Measurements from ENCODE around the gene TMEFF2. TPM values are rescaled to one million over a fixed set of nuclear protein-coding genes. Genes with fewer than 3 reads are reported as not detected.
A peak's percentile ranks its signal among the peaks of the same experiment; 100 is the strongest.

Gene TMEFF2
- total RNA-seq, 1 donor from 2014 or later, result 6.3 TPM

DNA sequence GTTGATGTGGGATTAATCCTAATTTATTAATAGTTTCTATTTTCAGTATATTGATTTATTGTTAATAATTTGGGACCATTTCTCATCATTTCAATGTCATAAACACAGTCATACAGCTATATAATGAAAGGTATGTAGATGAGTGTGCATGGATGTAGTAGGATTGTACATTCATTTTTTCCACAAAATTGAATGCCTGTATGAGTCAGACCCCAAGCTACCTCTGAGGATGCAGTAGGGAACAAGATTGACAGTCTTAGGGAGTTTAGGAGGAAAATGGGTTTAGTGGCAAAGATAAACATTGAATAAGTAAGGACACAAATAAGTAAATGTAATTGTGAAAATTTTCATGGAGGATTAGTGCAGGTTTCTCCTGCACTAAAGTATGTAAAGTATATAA is 14.1 kb upstream of the TMEFF2 start:
- Histone ChIP-seq H3K9ac (ENCODE audit: low read depth in 1 of 3, low read length in 3 of 3) (no peak overlapping the region), H3K27me3 (ENCODE audit: control insufficient read depth in 3 of 3, insufficient read depth in 3 of 3, low read length in 3 of 3) (peaks cover 0 to 3% (median 0%) of the 10 kb centered on the region in 3 donors), H3K4me3 (ENCODE audit: low read length in 3 of 3) (no peak overlapping the region), H3K36me3 (ENCODE audit: control insufficient read depth in 3 of 3, insufficient read depth in 3 of 3, low read length in 3 of 3) (no peaks in the 10 kb centered on the region), H3K9me3 (ENCODE audit: control insufficient read depth in 3 of 3, low read length in 3 of 3) (no peaks in the 10 kb centered on the region), H3K27ac (ENCODE audit: low read depth, low read length) (no peak overlapping the region), H3K4me1 (ENCODE audit: control insufficient read depth in 3 of 3, insufficient read depth in 3 of 3, low read length in 3 of 3) (no peaks in the 10 kb centered on the region)

DNA sequence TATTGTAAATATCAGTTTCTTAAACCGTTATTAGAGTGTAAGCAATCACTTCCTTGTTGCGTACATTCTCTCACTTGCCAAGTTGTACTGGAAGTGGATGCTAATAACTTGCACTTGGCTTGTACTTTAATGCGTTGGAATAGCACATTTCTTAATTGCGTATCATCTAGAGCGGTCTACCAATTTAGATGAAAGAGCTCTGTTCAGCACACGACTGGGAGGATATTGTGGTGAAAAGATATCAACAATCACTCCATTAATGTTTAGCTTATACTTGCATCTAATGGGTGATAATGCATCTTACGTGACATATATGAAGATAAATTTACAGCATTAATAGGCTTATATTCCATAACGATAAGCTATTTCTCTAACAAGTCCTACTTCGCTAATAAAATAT is 11.7 kb upstream of the TMEFF2 start:
- Histone ChIP-seq H3K36me3 (ENCODE audit: control insufficient read depth in 3 of 3, insufficient read depth in 3 of 3, low read length in 3 of 3) (no peaks in the 10 kb centered on the region), H3K9ac (ENCODE audit: low read depth in 1 of 3, low read length in 3 of 3) (no peak overlapping the region), H3K4me1 (ENCODE audit: control insufficient read depth in 3 of 3, insufficient read depth in 3 of 3, low read length in 3 of 3) (no peaks in the 10 kb centered on the region), H3K4me3 (ENCODE audit: low read length in 3 of 3) (no peak overlapping the region), H3K27me3 (ENCODE audit: control insufficient read depth in 3 of 3, insufficient read depth in 3 of 3, low read length in 3 of 3) (peaks cover 0 to 3% (median 0%) of the 10 kb centered on the region in 3 donors), H3K27ac (ENCODE audit: low read depth, low read length) (no peak overlapping the region), H3K9me3 (ENCODE audit: control insufficient read depth in 3 of 3, low read length in 3 of 3) (no peaks in the 10 kb centered on the region)

DNA sequence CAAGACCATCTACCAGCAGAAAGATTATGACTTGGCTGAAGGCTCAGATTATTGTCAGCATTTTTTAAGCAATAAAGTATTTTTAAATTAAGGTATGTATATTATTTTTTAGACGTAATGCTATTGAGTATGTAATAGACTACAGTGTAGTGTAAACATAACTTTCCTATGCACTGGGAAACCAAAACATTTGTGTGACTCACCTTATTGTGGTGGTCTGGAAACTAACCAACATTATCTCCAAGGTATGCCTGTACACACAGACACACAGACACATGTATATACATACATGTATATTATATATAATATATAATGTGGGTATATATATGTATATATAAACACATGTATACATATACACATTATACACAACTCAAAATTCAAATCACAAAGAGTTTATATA is 9.1 kb upstream of the TMEFF2 start:
- no peak overlapping the region for H3K9ac ChIP-seq (ENCODE audit: low read depth in 1 of 3, low read length in 3 of 3)
- H3K36me3 ChIP-seq (ENCODE audit: control insufficient read depth in 3 of 3, insufficient read depth in 3 of 3, low read length in 3 of 3), result no peaks in the 10 kb centered on the region
- H3K9me3 ChIP-seq (ENCODE audit: control insufficient read depth in 3 of 3, low read length in 3 of 3), result no peaks in the 10 kb centered on the region
- H3K4me3 ChIP-seq (ENCODE audit: low read length in 3 of 3), result no peak overlapping the region
- H3K27ac ChIP-seq (ENCODE audit: low read depth, low read length), result no peak overlapping the region
- H3K27me3 ChIP-seq (ENCODE audit: control insufficient read depth in 3 of 3, insufficient read depth in 3 of 3, low read length in 3 of 3), result peaks cover 0 to 6% (median 3%) of the 10 kb centered on the region in 3 donors
- H3K4me1 ChIP-seq (ENCODE audit: control insufficient read depth in 3 of 3, insufficient read depth in 3 of 3, low read length in 3 of 3), result no peaks in the 10 kb centered on the region

DNA sequence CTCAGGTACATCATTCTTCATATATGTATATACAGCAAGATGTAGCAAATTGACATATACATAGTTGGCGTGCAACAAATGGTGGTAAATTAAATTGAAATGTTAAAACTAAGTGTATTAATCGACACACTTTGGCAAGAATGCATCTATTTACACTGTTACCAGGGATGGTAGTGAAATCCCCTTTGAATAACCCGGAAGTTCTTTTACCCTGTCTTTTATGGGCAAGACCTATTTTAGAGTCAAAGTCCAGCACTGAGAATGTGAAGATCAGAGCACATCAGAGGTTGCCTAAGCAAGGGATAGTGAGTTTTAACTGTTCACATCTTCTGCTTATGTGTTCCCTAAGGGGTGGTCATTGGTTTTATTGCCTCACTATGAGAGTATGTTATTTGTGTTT is 7.6 kb upstream of the TMEFF2 start:
- Histone ChIP-seq H3K4me1 (ENCODE audit: control insufficient read depth in 3 of 3, insufficient read depth in 3 of 3, low read length in 3 of 3) (no peaks in the 10 kb centered on the region), H3K4me3 (ENCODE audit: low read length in 3 of 3) (no peak overlapping the region), H3K9ac (ENCODE audit: low read depth in 1 of 3, low read length in 3 of 3) (no peak overlapping the region), H3K27me3 (ENCODE audit: control insufficient read depth in 3 of 3, insufficient read depth in 3 of 3, low read length in 3 of 3) (peaks cover 6 to 14% (median 6%) of the 10 kb centered on the region in 3 donors), H3K27ac (ENCODE audit: low read depth, low read length) (no peak overlapping the region), H3K9me3 (ENCODE audit: control insufficient read depth in 3 of 3, low read length in 3 of 3) (no peaks in the 10 kb centered on the region), H3K36me3 (ENCODE audit: control insufficient read depth in 3 of 3, insufficient read depth in 3 of 3, low read length in 3 of 3) (no peaks in the 10 kb centered on the region)

DNA sequence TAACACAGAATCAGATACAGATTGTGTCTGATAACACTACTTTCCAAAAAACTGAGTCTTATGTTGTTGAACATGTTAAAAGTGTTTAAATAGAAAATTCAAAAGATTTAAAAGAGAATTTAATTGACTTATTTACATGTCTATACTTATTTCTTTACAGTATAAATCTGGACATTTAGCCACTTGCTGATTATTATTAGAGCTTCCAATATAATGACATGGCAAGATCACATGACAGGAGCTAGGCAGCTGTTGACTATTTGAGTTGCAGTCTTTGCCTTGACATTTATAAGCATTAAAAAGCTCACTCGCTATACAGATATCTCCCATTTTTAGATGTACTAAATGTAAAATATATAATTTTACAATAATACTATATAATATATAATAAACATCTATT is 6.4 kb upstream of the TMEFF2 start:
- no peak overlapping the region for H3K4me3 ChIP-seq (ENCODE audit: low read length in 3 of 3)

DNA sequence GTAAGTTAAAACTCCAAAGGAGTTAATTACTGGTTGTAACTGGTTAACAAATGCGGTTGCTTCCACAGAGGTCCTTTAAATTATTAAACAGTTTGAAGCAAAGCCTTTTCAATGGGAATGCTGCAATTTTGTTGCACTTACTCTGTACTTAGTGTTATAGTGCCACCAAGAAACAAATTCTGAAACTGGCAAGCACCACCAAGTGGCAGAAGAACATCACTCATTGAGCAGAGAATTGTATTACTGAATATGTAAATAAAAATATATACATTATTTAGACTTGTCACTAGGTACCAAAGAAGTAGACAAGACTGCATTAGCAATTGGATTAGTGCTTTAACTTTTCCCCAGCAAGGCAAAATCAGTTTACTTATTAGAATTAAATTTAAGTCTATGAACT is 2.6 kb upstream of the TMEFF2 start:
- peaks cover 51 to 63% (median 53%) of the 10 kb centered on the region in 3 donors for H3K27me3 ChIP-seq (ENCODE audit: control insufficient read depth in 3 of 3, insufficient read depth in 3 of 3, low read length in 3 of 3)
- H3K4me1 ChIP-seq (ENCODE audit: control insufficient read depth in 3 of 3, insufficient read depth in 3 of 3, low read length in 3 of 3), result peaks cover 20 to 32% (median 29%) of the 10 kb centered on the region in 3 donors
- H3K9ac ChIP-seq (ENCODE audit: low read depth in 1 of 3, low read length in 3 of 3), result no peak overlapping the region
- H3K9me3 ChIP-seq (ENCODE audit: control insufficient read depth in 3 of 3, low read length in 3 of 3), result no peaks in the 10 kb centered on the region
- no peak overlapping the region for H3K4me3 ChIP-seq (ENCODE audit: low read length in 3 of 3)
- no peaks in the 10 kb centered on the region for H3K36me3 ChIP-seq (ENCODE audit: control insufficient read depth in 3 of 3, insufficient read depth in 3 of 3, low read length in 3 of 3)
- no peak overlapping the region for H3K27ac ChIP-seq (ENCODE audit: low read depth, low read length)

More for the DNA sequence above, 6.4 kb upstream of the TMEFF2 start:
- no peak overlapping the region for H3K27ac ChIP-seq (ENCODE audit: low read depth, low read length)
- no peaks in the 10 kb centered on the region for H3K9me3 ChIP-seq (ENCODE audit: control insufficient read depth in 3 of 3, low read length in 3 of 3)
- H3K36me3 ChIP-seq (ENCODE audit: control insufficient read depth in 3 of 3, insufficient read depth in 3 of 3, low read length in 3 of 3), result no peaks in the 10 kb centered on the region
- H3K4me1 ChIP-seq (ENCODE audit: control insufficient read depth in 3 of 3, insufficient read depth in 3 of 3, low read length in 3 of 3), result peaks cover 6 to 7% (median 6%) of the 10 kb centered on the region in 3 donors
- H3K27me3 ChIP-seq (ENCODE audit: control insufficient read depth in 3 of 3, insufficient read depth in 3 of 3, low read length in 3 of 3), result peaks cover 16 to 27% (median 19%) of the 10 kb centered on the region in 3 donors
- no peak overlapping the region for H3K9ac ChIP-seq (ENCODE audit: low read depth in 1 of 3, low read length in 3 of 3)

DNA sequence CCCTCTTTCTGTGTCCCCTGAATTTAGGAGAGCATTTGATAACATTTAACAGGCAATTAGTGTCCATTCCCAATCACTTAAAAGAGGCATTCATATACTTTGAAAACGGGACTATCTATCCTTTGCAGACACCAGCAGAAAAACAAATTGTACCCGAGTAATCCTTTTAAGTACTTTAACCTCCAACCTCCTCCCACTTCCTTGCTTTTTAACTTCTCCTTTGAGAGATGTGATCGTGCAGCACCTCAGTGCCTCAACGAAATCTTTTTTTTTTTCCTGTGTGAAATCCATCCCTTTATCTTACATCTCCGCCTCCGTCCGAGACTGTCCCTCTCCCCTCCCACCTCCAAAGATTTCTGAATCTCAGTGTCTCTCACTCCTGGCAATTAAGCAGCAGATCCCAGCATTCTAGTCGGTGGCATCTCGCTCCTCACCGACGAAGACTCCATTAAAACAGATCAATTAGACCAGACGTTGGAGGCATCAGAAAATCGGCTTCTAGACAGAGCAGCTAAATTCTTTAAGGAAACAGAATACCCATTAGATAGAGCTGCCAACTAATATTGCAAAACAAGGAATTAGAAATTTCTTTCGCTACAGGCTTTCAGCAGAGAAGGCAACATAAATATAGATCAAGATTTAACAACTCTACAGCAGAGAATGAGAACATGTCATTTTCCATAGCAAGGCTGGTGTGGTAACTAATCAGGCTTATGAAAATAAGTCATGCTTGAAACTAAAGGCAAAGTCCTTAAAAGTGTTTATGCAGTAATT is 1.9 kb upstream of the TMEFF2 start:
- no peaks in the 10 kb centered on the region for H3K36me3 ChIP-seq (ENCODE audit: control insufficient read depth in 3 of 3, insufficient read depth in 3 of 3, low read length in 3 of 3)
- H3K4me1 ChIP-seq (ENCODE audit: control insufficient read depth in 3 of 3, insufficient read depth in 3 of 3, low read length in 3 of 3), result peaks cover 20 to 32% (median 29%) of the 10 kb centered on the region in 3 donors
- no peak overlapping the region for H3K9ac ChIP-seq (ENCODE audit: low read depth in 1 of 3, low read length in 3 of 3)
- no peak overlapping the region for H3K27ac ChIP-seq (ENCODE audit: low read depth, low read length)
- H3K4me3 ChIP-seq (ENCODE audit: low read length in 3 of 3), result peak overlapping the region in 1 of 3 donors; percentile 77
- no peaks in the 10 kb centered on the region for H3K9me3 ChIP-seq (ENCODE audit: control insufficient read depth in 3 of 3, low read length in 3 of 3)
- H3K27me3 ChIP-seq (ENCODE audit: control insufficient read depth in 3 of 3, insufficient read depth in 3 of 3, low read length in 3 of 3), result peaks cover 51 to 65% (median 55%) of the 10 kb centered on the region in 3 donors

DNA sequence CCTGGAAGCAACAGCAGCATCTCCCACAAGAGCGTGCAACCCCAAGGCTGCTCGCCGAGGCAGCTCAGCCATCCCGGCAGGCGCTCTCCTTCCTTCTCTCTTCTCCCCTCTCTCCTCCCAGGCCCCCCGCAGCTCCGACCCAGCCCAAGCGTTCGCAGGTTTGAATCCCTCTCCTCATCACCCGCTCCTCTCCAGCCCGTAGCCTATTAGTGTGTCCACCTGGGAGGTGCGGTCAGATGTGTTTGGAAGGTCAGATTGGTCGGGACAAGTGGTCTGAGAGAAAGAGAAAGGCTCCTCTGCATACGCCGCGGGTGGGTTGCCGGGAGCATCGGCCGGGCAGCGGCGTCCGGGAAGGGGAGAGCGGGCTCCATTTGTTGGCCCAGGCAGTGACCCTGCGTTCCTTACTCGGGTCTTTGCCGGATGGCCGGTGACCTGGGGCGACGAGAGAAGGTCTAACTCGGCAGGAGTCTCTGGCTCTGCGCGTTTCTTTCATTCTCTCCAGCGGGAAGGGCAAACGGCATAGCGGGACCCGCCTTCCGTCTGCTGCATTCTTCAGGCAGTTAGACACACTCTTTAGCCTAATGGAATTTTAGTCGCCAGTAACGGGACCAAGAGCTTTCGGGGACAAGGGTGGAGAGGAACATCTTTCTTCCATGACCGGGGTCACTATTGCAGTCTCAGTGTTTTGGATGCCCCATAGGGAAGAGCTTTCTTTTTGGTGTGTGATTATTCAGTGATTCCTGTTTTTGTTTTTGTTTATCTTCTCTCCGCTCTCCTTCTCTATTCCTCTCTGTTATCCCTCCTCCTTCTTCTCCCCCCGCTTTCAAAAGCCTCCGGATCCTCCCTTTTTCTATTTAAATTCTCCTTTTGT is 1.1 kb upstream of the TMEFF2 start:
- H3K36me3 ChIP-seq (ENCODE audit: control insufficient read depth in 3 of 3, insufficient read depth in 3 of 3, low read length in 3 of 3), result no peaks in the 10 kb centered on the region
- H3K4me3 ChIP-seq (ENCODE audit: low read length in 3 of 3), result peak overlapping the region; percentile 62 to 77 (median 71)
- H3K9ac ChIP-seq (ENCODE audit: low read depth in 1 of 3, low read length in 3 of 3), result peak overlapping the region in 2 of 3 donors; percentile 8 to 17
- no peaks in the 10 kb centered on the region for H3K9me3 ChIP-seq (ENCODE audit: control insufficient read depth in 3 of 3, low read length in 3 of 3)
- peaks cover 20 to 32% (median 29%) of the 10 kb centered on the region in 3 donors for H3K4me1 ChIP-seq (ENCODE audit: control insufficient read depth in 3 of 3, insufficient read depth in 3 of 3, low read length in 3 of 3)
- peaks cover 51 to 67% (median 55%) of the 10 kb centered on the region in 3 donors for H3K27me3 ChIP-seq (ENCODE audit: control insufficient read depth in 3 of 3, insufficient read depth in 3 of 3, low read length in 3 of 3)
- H3K27ac ChIP-seq (ENCODE audit: low read depth, low read length), result no peak overlapping the region

DNA sequence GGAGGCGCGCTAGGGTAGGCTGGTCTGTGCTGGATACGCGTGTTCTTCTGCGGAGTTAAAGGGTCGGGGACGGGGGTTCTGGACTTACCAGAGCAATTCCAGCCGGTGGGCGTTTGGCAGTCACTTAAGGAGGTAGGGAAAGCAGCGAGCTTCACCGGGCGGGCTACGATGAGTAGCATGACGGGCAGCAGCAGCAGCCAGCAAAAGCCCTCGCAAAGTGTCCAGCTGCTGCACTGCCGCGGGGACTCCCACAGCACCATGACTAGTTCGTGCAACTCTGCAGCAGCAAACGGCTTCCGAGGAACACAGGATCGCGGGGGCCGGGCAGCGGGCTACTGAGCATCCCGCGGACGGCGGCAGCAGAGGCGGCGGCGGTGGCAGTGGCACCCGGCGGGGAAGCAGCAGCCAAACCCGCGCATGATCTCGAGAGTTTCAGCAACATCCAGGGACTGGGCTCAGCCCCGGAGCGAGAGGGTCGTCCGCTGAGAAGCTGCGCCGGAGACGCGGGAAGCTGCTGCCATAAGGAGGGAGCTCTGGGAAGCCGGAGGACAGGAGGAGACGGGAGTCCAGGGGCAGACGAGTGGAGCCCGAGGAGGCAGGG is 368 bp downstream of the TMEFF2 start:
- Histone ChIP-seq H3K36me3 (ENCODE audit: control insufficient read depth in 3 of 3, insufficient read depth in 3 of 3, low read length in 3 of 3) (no peaks in the 10 kb centered on the region), H3K27ac (ENCODE audit: low read depth, low read length) (no peak overlapping the region), H3K9me3 (ENCODE audit: control insufficient read depth in 3 of 3, low read length in 3 of 3) (no peaks in the 10 kb centered on the region), H3K4me1 (ENCODE audit: control insufficient read depth in 3 of 3, insufficient read depth in 3 of 3, low read length in 3 of 3) (peaks cover 20 to 32% (median 29%) of the 10 kb centered on the region in 3 donors), H3K27me3 (ENCODE audit: control insufficient read depth in 3 of 3, insufficient read depth in 3 of 3, low read length in 3 of 3) (peaks cover 45 to 67% (median 55%) of the 10 kb centered on the region in 3 donors), H3K9ac (ENCODE audit: low read depth in 1 of 3, low read length in 3 of 3) (no peak overlapping the region), H3K4me3 (ENCODE audit: low read length in 3 of 3) (peak overlapping the region; percentile 62 to 77 (median 71))

Measured in skeletal muscle tissue (tissue), 4 donors.